Measurements from ENCODE around the gene GNAQ. TPM values are rescaled to one million over a fixed set of nuclear protein-coding genes. Genes with fewer than 3 reads are reported as not detected.

The GNAQ gene
- total RNA-seq, 1 experiment from 2014 or later, result 48.6 TPM

- H2BK12ac ChIP-seq (ENCODE audit: insufficient read length, low read depth, low read length), result no peak overlapping the region
- H3K79me2 ChIP-seq (ENCODE audit: insufficient read depth, low read length), result no peaks in the 10 kb centered on the region
- H3K9me3 Mint-ChIP-seq, result peaks cover 7 to 12% of the 10 kb centered on the region in 2 experiments; a peak in 3 of 5 replicates
- H3K23me2 ChIP-seq (ENCODE audit: insufficient read length, low read depth, low read length, poor library complexity, severe bottlenecking), result no peaks in the 10 kb centered on the region
- no peak overlapping the region for H2BK20ac ChIP-seq (ENCODE audit: low read depth, low read length, poor library complexity, severe bottlenecking)
- DNase-seq, result no peak
- no peak for TF ChIP-seq CTCF (conservative IDR thresholded peaks at IDR 0.05)
- no peak overlapping the region for H3K14ac ChIP-seq (ENCODE audit: insufficient read depth, low read length)
- no peak overlapping the region for H2BK120ac ChIP-seq (ENCODE audit: low read depth, low read length, poor library complexity, severe bottlenecking)
- no peaks in the 10 kb centered on the region for H4K20me1 ChIP-seq (ENCODE audit: control insufficient read depth, insufficient read depth, insufficient read length)
- no peaks in the 10 kb centered on the region for H3K9me3 ChIP-seq (ENCODE audit: control insufficient read depth, low read depth, low read length)
- H2AK5ac ChIP-seq (ENCODE audit: insufficient read length, low read length), result no peak overlapping the region
- H3K27ac ChIP-seq (ENCODE audit: insufficient read length, low read depth, low read length), result no peak overlapping the region
- H3K27me3 ChIP-seq (ENCODE audit: insufficient read depth, low read length), result no peaks in the 10 kb centered on the region
- H3K18ac ChIP-seq (ENCODE audit: insufficient read length, low read depth, low read length), result no peak overlapping the region
- H3K4me1 Mint-ChIP-seq, result peaks cover 0 to 3% of the 10 kb centered on the region in 2 experiments; a peak in 1 of 4 replicates
- H4K5ac ChIP-seq (ENCODE audit: insufficient read length, low read depth, low read length), result no peak overlapping the region
- H3K23ac ChIP-seq (ENCODE audit: insufficient read length, low read depth, low read length), result no peak overlapping the region
- no peak overlapping the region for H4K91ac ChIP-seq (ENCODE audit: insufficient read length, low read depth, low read length)
- H3K4ac ChIP-seq (ENCODE audit: low read depth, low read length), result no peak overlapping the region
- no peak overlapping the region for H2BK15ac ChIP-seq (ENCODE audit: low read depth, low read length)
- H2AFZ ChIP-seq (ENCODE audit: low read length), result no peak overlapping the region
- H4K8ac ChIP-seq (replicated peaks; ENCODE audit: insufficient read length, low read depth, low read length), result no peak overlapping the region
- H3T11ph ChIP-seq (ENCODE audit: low read length), result no peak overlapping the region
- no peak overlapping the region for H3K4me2 ChIP-seq (ENCODE audit: insufficient read depth, insufficient read length, low read length)
- no CpG with 5 or more reads among the region's 8 CpGs for WGBS (ENCODE audit: extremely low coverage, insufficient read length, low lambda C conversion rate)
- peaks cover 4% of the 10 kb centered on the region for H3K27me3 Mint-ChIP-seq (ENCODE audit: low read depth)
- H2BK5ac ChIP-seq (ENCODE audit: insufficient read length, low read length), result no peak overlapping the region
- no peaks in the 10 kb centered on the region for H3K79me1 ChIP-seq (ENCODE audit: insufficient read depth, low read depth, low read length, poor library complexity, severe bottlenecking)
- peaks cover 0 to 6% (median 6%) of the 10 kb centered on the region in 3 experiments; a peak in 2 of 7 replicates for H3K36me3 Mint-ChIP-seq (ENCODE audit: insufficient read depth in 1 of 3, low read depth in 3 of 3)
- no peak overlapping the region for H3K56ac ChIP-seq (ENCODE audit: insufficient read length, low read depth, low read length)
- no peak overlapping the region for H3K27ac Mint-ChIP-seq
- H3K9ac ChIP-seq (ENCODE audit: extremely low read depth, insufficient read length, low read length), result no peak overlapping the region
- H3K4me1 ChIP-seq (ENCODE audit: insufficient read depth, low read length), result no peaks in the 10 kb centered on the region
- no peak overlapping the region for H3K4me3 Mint-ChIP-seq
Measured at GRCh38 chr9:78073722-78074121, 42.1 kb upstream of the GNAQ start.
